Measurements from ENCODE around the gene EXOC6. TPM values are rescaled to one million over a fixed set of nuclear protein-coding genes. Genes with fewer than 3 reads are reported as not detected.

Gene EXOC6
- total RNA-seq, 4 donors from 2014 or later: 9.8 to 25.9 (median 10.9) TPM

DNA sequence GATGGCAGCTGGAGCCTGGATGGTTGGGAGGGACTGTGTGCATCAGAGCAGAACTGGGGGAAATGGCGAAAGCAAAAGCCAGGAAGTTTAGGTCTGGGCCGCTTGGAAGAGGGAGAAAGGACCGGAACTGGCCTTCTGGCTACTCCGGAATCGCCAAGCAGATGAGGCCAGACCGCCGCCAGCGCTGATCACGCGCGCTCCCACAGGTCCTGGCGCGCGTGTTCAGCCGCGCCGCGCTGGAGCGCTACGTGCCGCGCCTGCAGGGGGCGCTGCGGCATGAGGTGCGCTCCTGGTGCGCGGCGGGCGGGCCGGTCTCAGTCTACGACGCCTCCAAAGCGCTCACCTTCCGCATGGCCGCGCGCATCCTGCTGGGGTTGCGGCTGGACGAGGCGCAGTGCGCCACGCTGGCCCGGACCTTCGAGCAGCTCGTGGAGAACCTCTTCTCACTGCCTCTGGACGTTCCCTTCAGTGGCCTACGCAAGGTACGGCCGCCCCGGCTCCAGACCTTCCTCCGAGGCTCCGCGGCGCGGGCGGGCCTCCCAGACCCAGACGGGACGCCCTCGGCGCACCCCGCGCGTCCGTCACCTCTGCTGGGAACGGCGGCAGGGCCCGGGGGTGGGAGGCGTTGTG lies 214.3 kb downstream of the EXOC6 start:
- DNase-seq (ENCODE audit: low spot score): no peak
- no peak for TF ChIP-seq CTCF (IDR thresholded peaks at IDR 0.05)
- peak; percentile 29 for ATAC-seq (ENCODE audit: low FRiP score)

DNA sequence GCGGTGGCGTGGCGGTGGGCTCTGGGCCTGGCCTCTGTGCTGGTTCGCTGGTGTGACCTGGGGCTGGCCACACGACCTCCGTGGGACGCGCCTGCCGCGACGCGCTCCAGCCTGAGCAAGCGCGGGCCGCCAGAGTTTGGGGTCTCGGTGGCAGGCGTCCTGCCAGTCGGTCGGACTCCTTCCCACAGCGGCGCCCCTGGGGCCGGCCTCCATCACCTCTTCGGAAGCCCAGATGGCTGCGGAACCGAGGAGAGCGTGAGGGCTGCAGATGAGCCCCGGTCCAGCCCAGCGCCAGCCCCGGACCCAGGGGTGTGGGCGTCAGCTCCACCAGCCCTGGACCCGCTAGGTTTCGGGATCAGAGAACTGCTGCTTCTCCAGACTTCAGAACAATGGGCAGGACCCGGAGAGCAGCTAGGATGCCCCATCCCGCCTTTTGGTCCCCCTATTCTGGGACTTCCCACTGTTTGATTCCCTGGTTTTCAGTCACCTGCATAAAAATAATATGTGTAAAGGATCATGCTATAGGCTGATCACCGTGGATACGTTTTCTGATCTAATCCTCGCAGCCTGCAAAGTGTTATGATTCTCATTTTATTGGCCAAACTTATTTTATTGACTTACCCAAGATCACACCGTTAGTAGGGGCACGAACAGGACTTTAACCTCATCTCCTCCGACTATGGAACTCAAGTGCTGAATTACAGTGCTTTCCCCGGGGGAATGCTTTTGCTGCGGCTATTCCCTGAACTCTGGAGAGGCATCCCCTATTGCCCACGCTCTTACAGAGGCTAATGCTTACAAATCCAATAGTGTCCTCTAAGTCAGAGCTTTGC lies 215.0 kb downstream of the EXOC6 start:
- ATAC-seq (ENCODE audit: low FRiP score) (no peak), DNase-seq (ENCODE audit: low spot score) (no peak)
- no peak for TF ChIP-seq CTCF (IDR thresholded peaks at IDR 0.05)

DNA sequence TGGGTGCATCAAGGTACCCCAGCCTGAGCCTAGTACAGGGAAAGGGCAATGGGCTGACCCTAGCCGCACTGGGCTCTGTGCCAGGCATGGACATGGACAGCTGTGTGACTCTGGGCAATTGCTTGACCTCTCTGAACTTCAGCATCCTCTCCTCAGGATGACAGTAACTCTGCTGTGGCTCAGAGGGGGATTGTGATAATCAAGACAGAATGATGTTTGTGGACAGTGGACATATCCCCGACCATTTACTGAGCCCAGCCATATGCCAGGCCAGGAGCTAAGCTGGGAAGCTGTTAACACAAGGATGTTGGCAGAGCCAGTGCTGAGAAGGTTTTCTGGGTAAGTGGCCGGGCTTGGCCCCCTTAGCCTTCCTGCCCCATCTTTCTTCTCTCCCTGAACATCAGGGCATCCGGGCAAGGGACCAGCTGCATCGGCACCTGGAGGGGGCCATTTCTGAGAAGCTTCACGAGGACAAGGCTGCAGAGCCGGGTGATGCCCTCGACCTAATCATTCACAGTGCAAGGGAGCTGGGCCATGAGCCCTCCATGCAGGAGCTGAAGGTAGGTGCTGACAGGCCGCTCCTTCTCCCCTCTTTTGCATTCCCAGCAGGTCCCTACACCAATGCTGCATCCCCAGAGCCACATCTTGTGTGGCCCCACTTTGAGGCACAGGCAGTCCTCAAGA lies 215.8 kb downstream of the EXOC6 start:
- TF ChIP-seq CTCF (IDR thresholded peaks at IDR 0.05): no peak
- no peak for ATAC-seq (ENCODE audit: low FRiP score)

GRCh38 chr10:93064874-93065660 lies 216.7 kb downstream of the EXOC6 start:
- ATAC-seq (ENCODE audit: low FRiP score) (no peak), DNase-seq (ENCODE audit: low spot score) (no peak)
- no peak for TF ChIP-seq CTCF (IDR thresholded peaks at IDR 0.05)

More for the DNA sequence above, 215.8 kb downstream of the EXOC6 start:
- no peak for DNase-seq (ENCODE audit: low spot score)

DNA sequence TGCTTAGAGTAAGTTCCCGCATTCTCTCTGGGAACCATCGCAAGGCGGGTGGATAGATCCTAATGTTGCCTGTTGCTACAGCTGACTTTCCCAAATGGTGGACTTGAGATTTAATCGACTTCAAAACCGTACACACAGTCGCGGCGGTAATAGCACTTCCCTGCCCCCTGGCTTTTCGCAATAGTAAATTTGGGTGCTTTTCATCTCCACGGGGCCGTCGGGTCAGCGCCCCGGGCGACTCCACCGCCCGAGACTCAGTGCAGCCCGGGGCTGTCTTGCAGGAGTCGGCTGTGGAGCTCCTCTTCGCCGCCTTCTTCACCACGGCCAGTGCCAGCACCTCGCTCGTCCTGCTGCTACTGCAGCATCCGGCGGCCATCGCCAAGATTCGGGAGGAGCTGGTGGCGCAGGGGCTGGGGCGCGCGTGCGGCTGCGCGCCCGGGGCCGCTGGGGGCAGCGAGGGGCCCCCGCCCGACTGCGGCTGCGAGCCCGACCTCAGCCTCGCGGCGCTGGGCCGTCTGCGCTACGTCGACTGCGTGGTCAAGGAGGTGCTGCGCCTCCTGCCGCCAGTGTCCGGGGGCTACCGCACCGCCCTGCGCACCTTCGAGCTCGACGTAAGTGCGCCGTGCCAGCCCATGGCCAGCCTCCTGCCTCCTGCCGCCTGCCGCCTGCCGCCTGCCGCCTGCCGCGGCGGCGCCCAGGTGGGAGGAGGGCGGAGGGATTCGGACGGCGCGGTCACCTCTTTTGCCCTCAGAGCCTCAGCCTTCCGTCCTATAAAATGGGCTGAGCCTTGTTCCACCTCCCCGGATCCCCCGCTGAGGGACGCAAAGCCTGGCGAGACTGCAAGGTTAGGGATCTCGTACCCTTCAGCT lies 217.6 kb downstream of the EXOC6 start:
- ATAC-seq (ENCODE audit: low FRiP score) (no peak), DNase-seq (ENCODE audit: low spot score) (no peak)
- no peak for TF ChIP-seq CTCF (IDR thresholded peaks at IDR 0.05)

GRCh38 chr10:93066544-93066913 lies 218.2 kb downstream of the EXOC6 start:
- ATAC-seq (ENCODE audit: low FRiP score): no peak
- no peak for DNase-seq (ENCODE audit: low spot score)
- no peak for TF ChIP-seq CTCF (IDR thresholded peaks at IDR 0.05)

Data from omental fat pad (tissue), 4 donors.